Upper lobe of left lung (tissue), 4 donors: Measurements from ENCODE around the gene PKD2.

Source experiments
- CTCF ChIP-seq, 6 experiments: fragments of 450-650 bp in 4 of 6; fragments of 200-600 bp in 2 of 6; sonication (generic) in 2 of 6; IDR thresholded peaks; one replicate each; pipeline ENCODE4 v1.5.1; 2016 to 2019; ENCODE audit warnings: antibody characterized with exemption in 6 of 6
- EP300 ChIP-seq, 4 donors: sonication (generic); formaldehyde crosslinking; IDR thresholded peaks; one replicate each; pipeline ENCODE4 v1.5.1; 2017; ENCODE audit warnings: antibody characterized with exemption in 4 of 4, control low read depth in 2 of 4

DNA sequence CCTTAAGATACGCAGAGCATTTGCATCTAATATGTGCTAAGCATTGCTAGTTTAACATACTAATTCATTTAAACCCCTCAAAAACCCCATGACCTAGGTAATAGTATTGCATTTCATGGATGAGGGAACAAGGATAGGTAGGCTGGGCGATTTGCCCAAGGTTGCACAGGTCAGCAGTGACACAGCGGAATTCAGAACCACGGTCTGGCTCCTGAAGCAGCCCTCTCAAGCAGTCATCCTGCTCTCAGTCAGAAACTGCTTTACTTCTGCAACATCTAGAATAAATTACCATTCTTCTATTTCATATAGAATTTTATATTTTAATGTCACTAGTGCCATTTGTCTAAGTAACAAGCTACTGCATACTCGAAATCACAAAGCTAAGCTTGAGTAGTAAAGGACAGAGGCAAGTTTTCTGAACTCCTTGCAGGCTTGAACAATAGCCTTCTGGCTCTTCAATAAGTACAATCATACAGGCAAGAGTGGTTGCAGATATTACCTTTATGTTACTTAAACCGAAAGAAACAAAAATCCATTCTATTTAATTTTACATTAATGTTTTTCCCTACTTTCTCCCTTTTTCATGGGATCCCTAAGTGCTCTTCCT, 32.5 kb upstream of the PKD2 start:
- TF ChIP-seq CTCF (IDR thresholded peaks at IDR 0.05) (no peak), EP300 (IDR thresholded peaks at IDR 0.05) (no peak)
